SK-N-SH (cell line): Measurements from ENCODE around the gene SPON2. TPM values are rescaled to one million over a fixed set of nuclear protein-coding genes. Genes with fewer than 3 reads are reported as not detected.

Source experiments
- CTCF ChIA-PET: fragments of 300-600, 350-600 bp; formaldehyde crosslinking; extraction: SDS; loops from one replicate; lab custom pipeline; 2021; lab: Yijun Ruan, JAX
- POLR2A ChIA-PET: fragments of 350-600 bp; sonication (Branson Sonifier 250); formaldehyde crosslinking; extraction: SDS; loops from one replicate; lab custom pipeline; 2020; ENCODE audit warnings: antibody characterized with exemption, inconsistent platforms; lab: Yijun Ruan, JAX
- DNase-seq: peaks from one replicate; pipeline ENCODE4 v3.0.0; 2012
- H2AFZ ChIP-seq: fragments of 200-600 bp; sonication (generic); 2 replicates; pipeline ENCODE4 v1.8.1; 2016; ENCODE audit warnings: antibody characterized with exemption, mild to moderate bottlenecking, low read depth
- H3F3A ChIP-seq: fragments of 200-600 bp; sonication (generic); replicated peaks from 2 replicates; pipeline ENCODE3; 2016; ENCODE audit warnings: antibody characterized with exemption, mild to moderate bottlenecking; ENCODE audit not compliant: insufficient read depth
- H3K27ac ChIP-seq, 2 experiments: fragments of 200-500 bp in 1 of 2; fragments of 200-600 bp in 1 of 2; sonication (Bioruptor generic) in 1 of 2; sonication (generic), shearing (Covaris generic) in 1 of 2; 2 replicates each; pipeline versions ENCODE4 v1.5.1 to v1.6.1; 2014 to 2016; ENCODE audit warnings: low read depth in 2 of 2, inconsistent platforms in 1 of 2, low read length in 1 of 2, mild to moderate bottlenecking in 1 of 2, mixed read lengths in 1 of 2
- H3K27me3 ChIP-seq: fragments of 200-600 bp; sonication (generic), shearing (Covaris generic); 2 replicates; pipeline ENCODE4 v1.6.1; 2016; ENCODE audit warnings: mixed run types; ENCODE audit not compliant: insufficient read depth
- H3K36me3 ChIP-seq, 2 experiments: fragments of 200-500 bp in 1 of 2; fragments of 200-600 bp in 1 of 2; sonication (Bioruptor generic) in 1 of 2; sonication (generic) in 1 of 2; replicated peaks in 1 of 2; 2 replicates each; pipeline versions ENCODE3 to v1.5.1; 2014 to 2016; ENCODE audit warnings: low read length in 1 of 2, mild to moderate bottlenecking in 1 of 2; ENCODE audit not compliant: insufficient read depth in 2 of 2, control insufficient read depth in 1 of 2
- H3K4me1 ChIP-seq, 2 experiments: fragments of 200-500 bp in 1 of 2; fragments of 200-600 bp in 1 of 2; sonication (Bioruptor generic) in 1 of 2; sonication (generic), shearing (Covaris generic) in 1 of 2; 2 replicates each; pipeline versions ENCODE4 v1.5.1 to v1.6.1; 2014 to 2016; ENCODE audit warnings: low read depth in 1 of 2, low read length in 1 of 2, mixed run types in 1 of 2; ENCODE audit not compliant: insufficient read depth in 2 of 2, control insufficient read depth in 1 of 2
- H3K4me2 ChIP-seq: fragments of 200-600 bp; sonication (generic), shearing (Covaris generic); 2 replicates; pipeline ENCODE4 v1.6.1; 2017; ENCODE audit warnings: mixed run types
- H3K4me3 ChIP-seq, 2 experiments: fragments of 200-500 bp in 1 of 2; fragments of 200-600 bp in 1 of 2; sonication (Bioruptor generic) in 1 of 2; sonication (generic), shearing (Covaris generic) in 1 of 2; 2 replicates each; pipeline versions ENCODE4 v1.5.1 to v1.8.1; 2014 to 2016; ENCODE audit warnings: low read depth in 2 of 2, inconsistent platforms in 1 of 2, low read length in 1 of 2, mild to moderate bottlenecking in 1 of 2, mixed read lengths in 1 of 2, moderate library complexity in 1 of 2
- H3K79me2 ChIP-seq: fragments of 200-600 bp; sonication (generic); 2 replicates; pipeline ENCODE4 v1.8.1; 2017; ENCODE audit warnings: mild to moderate bottlenecking; ENCODE audit not compliant: insufficient read depth
- H3K9ac ChIP-seq: fragments of 200-600 bp; sonication (generic); 2 replicates; pipeline ENCODE4 v1.6.1; 2017; ENCODE audit warnings: mixed run types
- H3K9me2 ChIP-seq: fragments of 200-600 bp; sonication (generic); 2 replicates; pipeline ENCODE4 v1.6.1; 2017; ENCODE audit warnings: mixed run types
- H3K9me3 ChIP-seq: fragments of 200-600 bp; sonication (generic); 2 replicates; pipeline ENCODE4 v1.6.1; 2017; ENCODE audit warnings: mixed run types, mild to moderate bottlenecking, moderate library complexity
- H4K20me1 ChIP-seq: fragments of 200-600 bp; sonication (generic); 2 replicates; pipeline ENCODE4 v1.6.1; 2017; ENCODE audit warnings: mild to moderate bottlenecking, mixed run types; ENCODE audit not compliant: insufficient read depth
- EP300 ChIP-seq, 2 experiments: IDR thresholded peaks; 2 replicates each; pipeline versions ENCODE4 v1.4.0 to v1.6.1; 2012; ENCODE audit warnings: borderline replicate concordance in 1 of 2, low read depth in 1 of 2, low read length in 1 of 2
- EZH2phosphoT487 ChIP-seq: fragments of 200-600 bp; sonication (generic); IDR thresholded peaks from 2 replicates; pipeline ENCODE4 v1.6.1; 2017; ENCODE audit warnings: low read depth, mixed run types, mild to moderate bottlenecking, antibody characterized with exemption, moderate library complexity, borderline replicate concordance
- FOXJ3 ChIP-seq: sonication (generic); formaldehyde crosslinking; IDR thresholded peaks from 2 replicates; pipeline ENCODE4 v1.5.1; 2020; ENCODE audit warnings: mild to moderate bottlenecking, missing genetic modification reagents
- FOXM1 ChIP-seq: IDR thresholded peaks from 2 replicates; pipeline ENCODE4 v1.4.0; 2012; ENCODE audit warnings: low read depth, mild to moderate bottlenecking
- GATA2 ChIP-seq: sonication (generic); formaldehyde crosslinking; IDR thresholded peaks from 2 replicates; pipeline ENCODE4 v1.5.0; 2020; ENCODE audit warnings: mild to moderate bottlenecking, missing genetic modification reagents
- JUND ChIP-seq: IDR thresholded peaks from 2 replicates; pipeline ENCODE4 v1.4.0; 2012
- MEF2A ChIP-seq: IDR thresholded peaks from 2 replicates; pipeline ENCODE4 v1.4.0; 2012; ENCODE audit warnings: low read depth, borderline replicate concordance
- MXI1 ChIP-seq: IDR thresholded peaks from 2 replicates; pipeline ENCODE4 v1.6.1; 2012; ENCODE audit warnings: mild to moderate bottlenecking, low read depth, low read length, improper control_type of control experiment
- NFIC ChIP-seq: IDR thresholded peaks from 2 replicates; pipeline ENCODE4 v1.4.0; 2012; ENCODE audit warnings: borderline replicate concordance
- NRF1 ChIP-seq: IDR thresholded peaks from 2 replicates; pipeline ENCODE4 v1.6.1; 2012; ENCODE audit warnings: low read depth, mild to moderate bottlenecking, low read length
- RAD21 ChIP-seq: IDR thresholded peaks from 2 replicates; pipeline ENCODE4 v1.6.1; 2012; ENCODE audit warnings: mild to moderate bottlenecking, low read length
- REST ChIP-seq: IDR thresholded peaks from 2 replicates; pipeline ENCODE4 v1.6.1; 2012; ENCODE audit warnings: mild to moderate bottlenecking, low read depth, low read length, moderate library complexity
- RFX5 ChIP-seq: IDR thresholded peaks from 2 replicates; pipeline ENCODE4 v1.6.1; 2012; ENCODE audit warnings: mild to moderate bottlenecking, improper control_type of control experiment, low read length
- RXRA ChIP-seq: IDR thresholded peaks from 2 replicates; pipeline ENCODE4 v1.4.0; 2012; ENCODE audit warnings: low read depth, mild to moderate bottlenecking, borderline replicate concordance
- SMC3 ChIP-seq: IDR thresholded peaks from 2 replicates; pipeline ENCODE4 v1.6.1; 2012; ENCODE audit warnings: low read depth, low read length, improper control_type of control experiment
- TAF1 ChIP-seq: IDR thresholded peaks from 2 replicates; pipeline ENCODE4 v1.6.1; 2012; ENCODE audit warnings: low read depth, mild to moderate bottlenecking, low read length, moderate library complexity, borderline replicate concordance
- USF1 ChIP-seq: IDR thresholded peaks from 2 replicates; pipeline ENCODE4 v1.4.0; 2012; ENCODE audit warnings: low read depth, borderline replicate concordance
- USF2 ChIP-seq: fragments of 150-350 bp; IDR thresholded peaks from 2 replicates; pipeline ENCODE4 v1.6.1; 2017; ENCODE audit warnings: antibody characterized with exemption, low read length, low read depth, borderline replicate concordance
- YY1 ChIP-seq: IDR thresholded peaks from 2 replicates; pipeline ENCODE4 v1.4.0; 2012; ENCODE audit warnings: low read depth, mild to moderate bottlenecking
- ZBTB33 ChIP-seq: IDR thresholded peaks from 2 replicates; pipeline ENCODE4 v1.4.0; 2012; ENCODE audit warnings: low read depth, borderline replicate concordance
- WGBS: methylation state at CpG from one replicate; pipeline ENCODE4 v1.1.6; 2017; ENCODE audit warnings: low lambda C conversion rate; 5-methylcytosine and 5-hydroxymethylcytosine counted together
- polyA plus RNA-seq, 3 experiments: library from polyadenylated mRNA; depleted of rRNA; stranded (reverse); fragments of >200 nt; gene quantifications; 2 replicates each; pipeline ENCODE4 v1.2.3, GENCODE V29; 2012

Gene SPON2
- polyA plus RNA-seq, 1 of the 3 experiments (the other 2 are of a cell fraction) = 11.4 TPM

GRCh38 chr4:1164040-1164439 is 8.3 kb downstream of the SPON2 start:
- 38% methylated on average over 3 of the region's 4 CpGs for WGBS
- CTCF ChIA-PET = interaction anchor here (0.7 to 1.3 kb wide), 5 partner anchors 14 to 249 kb away, joined by 3 to 5 read pairs (median 3); no protein-coding TSS in a partner anchor
- POLR2A ChIA-PET = no interaction called here

More at GRCh38 chr4:1164040-1164439, 8.3 kb downstream of the SPON2 start:
- peaks cover 7% of the 10 kb centered on the region; the same call in 1 of the 2 replicates for H3K27me3 ChIP-seq
- no peaks in the 10 kb centered on the region for H3K79me2 ChIP-seq
- no peak overlapping the region for H2AFZ ChIP-seq
- H4K20me1 ChIP-seq = no peaks in the 10 kb centered on the region
- no peaks in the 10 kb centered on the region for H3F3A ChIP-seq
- TF ChIP-seq YY1 (no peak), GATA2 (no peak), FOXM1 (no peak), TAF1 (no peak), EP300 (IDR thresholded peaks at IDR 0.05; ENCODE audit: borderline replicate concordance in 1 of 2, low read depth in 1 of 2, low read length in 1 of 2) (no peak), USF1 (no peak), EZH2phosphoT487 (no peak), RXRA (no peak), FOXJ3 (CRISPR knock-in tag) (no peak), RAD21 (no peak), JUND (no peak), MXI1 (no peak), SMC3 (no peak), MEF2A (no peak), NRF1 (no peak), ZBTB33 (no peak), USF2 (no peak), RFX5 (no peak), REST (no peak), NFIC (no peak)
- no peak overlapping the region for H3K4me2 ChIP-seq
- H3K4me1 ChIP-seq = peaks cover 0 to 4% of the 10 kb centered on the region in 2 experiments; a peak in 1 of 4 replicates
- no peaks in the 10 kb centered on the region for H3K9me3 ChIP-seq
- H3K36me3 ChIP-seq = no peaks in the 10 kb centered on the region
- no peak overlapping the region for H3K4me3 ChIP-seq
- no peaks in the 10 kb centered on the region for H3K9me2 ChIP-seq
- no peak overlapping the region for H3K9ac ChIP-seq
- no peak overlapping the region for H3K27ac ChIP-seq
- DNase-seq = no peak
